Upper lobe of left lung (tissue), 6 donors: ENCODE results near the gene KLK2. TPM values are rescaled to one million over a fixed set of nuclear protein-coding genes. Genes with fewer than 3 reads are reported as not detected.

Source experiments
- ATAC-seq, 2 donors: fragments of 200-7000 bp; cut with Tn5 transposase; one replicate each; pipeline ENCODE4 v1.9.1; 2022; ENCODE audit warnings: mild to moderate bottlenecking in 2 of 2, moderate library complexity in 2 of 2; ENCODE audit not compliant: low FRiP score in 2 of 2
- DNase-seq, 2 donors: peaks; one replicate each; pipeline ENCODE4 v3.0.0-alpha.2; 2019 to 2020
- H3K27ac ChIP-seq, 4 donors: fragments of 200-600 bp; sonication (generic); one replicate each; pipeline ENCODE4 v1.5.1; 2016 to 2019
- H3K27me3 ChIP-seq, 4 donors: fragments of 200-600 bp; sonication (generic); one replicate each; pipeline ENCODE4 v1.5.1; 2017 to 2019
- H3K36me3 ChIP-seq, 4 donors: fragments of 200-600 bp; sonication (generic); one replicate each; pipeline ENCODE4 v1.5.1; 2016 to 2019
- H3K4me1 ChIP-seq, 4 donors: fragments of 200-600 bp; sonication (generic); one replicate each; pipeline ENCODE4 v1.5.1; 2018 to 2019
- H3K4me3 ChIP-seq, 4 donors: fragments of 200-600 bp; sonication (generic); one replicate each; pipeline ENCODE4 v1.5.1; 2017 to 2019; ENCODE audit warnings: mild to moderate bottlenecking in 2 of 4, moderate library complexity in 1 of 4
- H3K9me3 ChIP-seq, 4 donors: fragments of 200-600 bp; sonication (generic); one replicate each; pipeline ENCODE4 v1.5.1; 2018 to 2019
- CTCF ChIP-seq, 6 experiments: fragments of 450-650 bp in 4 of 6; fragments of 200-600 bp in 2 of 6; sonication (generic) in 2 of 6; IDR thresholded peaks; one replicate each; pipeline ENCODE4 v1.5.1; 2016 to 2019; ENCODE audit warnings: antibody characterized with exemption in 6 of 6
- EP300 ChIP-seq, 4 donors: sonication (generic); formaldehyde crosslinking; IDR thresholded peaks; one replicate each; pipeline ENCODE4 v1.5.1; 2017; ENCODE audit warnings: antibody characterized with exemption in 4 of 4, control low read depth in 2 of 4
- POLR2A ChIP-seq, 4 donors: fragments of 450-650 bp; IDR thresholded peaks; one replicate each; pipeline ENCODE4 v1.5.1; 2016 to 2017; ENCODE audit warnings: antibody characterized with exemption in 4 of 4, mild to moderate bottlenecking in 2 of 4
- POLR2AphosphoS5 ChIP-seq, 2 donors: sonication (generic); formaldehyde crosslinking; IDR thresholded peaks; one replicate each; pipeline ENCODE4 v1.5.1; 2017; ENCODE audit warnings: antibody characterized with exemption in 2 of 2
- WGBS, 2 donors: methylation state at CpG; one replicate each; pipeline ENCODE4 v1.1.5; 2017 to 2018; 5-methylcytosine and 5-hydroxymethylcytosine counted together
- total RNA-seq, 6 donors: library from RNA; depleted of rRNA in 4 of 6; stranded (reverse); fragments of >200 nt in 4 of 6; gene quantifications; one replicate each; pipeline versions ENCODE4 v1.1.0 to v1.2.1, GENCODE V29; 2016 to 2021
- donor health status: DM: no; HTN: no; CAD: no; lungs with moderate emphysema.
- donor health status: DM: no; HTN: yes; CAD: no; lungs with severe emphysema.

KLK2 gene
- total RNA-seq, 6 donors from 2014 or later: not detected

- Histone ChIP-seq H3K4me3 (no peak overlapping the region), H3K4me1 (peaks cover 0 to 9% (median 6%) of the 10 kb centered on the region in 4 donors), H3K27me3 (peaks cover 0 to 30% (median 12%) of the 10 kb centered on the region in 4 donors), H3K9me3 (no peaks in the 10 kb centered on the region), H3K27ac (no peak overlapping the region), H3K36me3 (no peaks in the 10 kb centered on the region)
- no peak for ATAC-seq
- no peak for TF ChIP-seq POLR2AphosphoS5 (IDR thresholded peaks at IDR 0.05)
- no peak for TF ChIP-seq CTCF (IDR thresholded peaks at IDR 0.05)
- no peak for TF ChIP-seq EP300 (IDR thresholded peaks at IDR 0.05)
- TF ChIP-seq POLR2A (IDR thresholded peaks at IDR 0.05): no peak
- peak in 1 of 2 donors; percentile 70 for DNase-seq
- 54 to 68% methylated on average over 14 to 25 of the region's 25 CpGs for WGBS, 2 donors
Observed at GRCh38 chr19:50908336-50908735, 35.1 kb downstream of the KLK2 start.

GRCh38 chr19:50909240-50910070 lies 36.2 kb downstream of the KLK2 start:
- Histone ChIP-seq H3K27me3 (peaks cover 0 to 30% (median 12%) of the 10 kb centered on the region in 4 donors), H3K9me3 (no peaks in the 10 kb centered on the region), H3K27ac (no peak overlapping the region), H3K4me3 (peak overlapping the region in 1 of 4 donors; percentile 11), H3K36me3 (no peaks in the 10 kb centered on the region), H3K4me1 (peaks cover 0 to 9% (median 6%) of the 10 kb centered on the region in 4 donors)
- DNase-seq (peak; percentile 39 to 79), ATAC-seq (peak; percentile 48 to 67)
- 4 to 5% methylated on average over 9 to 26 of the region's 36 CpGs for WGBS, 2 donors
- TF ChIP-seq EP300 (IDR thresholded peaks at IDR 0.05) (no peak), CTCF (IDR thresholded peaks at IDR 0.05) (no peak), POLR2AphosphoS5 (IDR thresholded peaks at IDR 0.05) (no peak), POLR2A (IDR thresholded peaks at IDR 0.05) (no peak)

- no peak for DNase-seq
- Histone ChIP-seq H3K4me3 (no peak overlapping the region), H3K36me3 (no peaks in the 10 kb centered on the region), H3K27ac (no peak overlapping the region), H3K4me1 (peaks cover 0 to 9% (median 6%) of the 10 kb centered on the region in 4 donors), H3K9me3 (no peaks in the 10 kb centered on the region), H3K27me3 (peaks cover 0 to 30% (median 12%) of the 10 kb centered on the region in 4 donors)
- no peak for TF ChIP-seq CTCF (IDR thresholded peaks at IDR 0.05)
- TF ChIP-seq POLR2AphosphoS5 (IDR thresholded peaks at IDR 0.05): no peak
- TF ChIP-seq EP300 (IDR thresholded peaks at IDR 0.05): no peak
- no peak for TF ChIP-seq POLR2A (IDR thresholded peaks at IDR 0.05)
- ATAC-seq: no peak
- WGBS, 2 donors: 51 to 52% methylated on average over 4 of the region's 4 CpGs
Observed at GRCh38 chr19:50910722-50911121, 37.5 kb downstream of the KLK2 start.

- no peak for TF ChIP-seq POLR2A (IDR thresholded peaks at IDR 0.05)
- no peak for TF ChIP-seq POLR2AphosphoS5 (IDR thresholded peaks at IDR 0.05)
- TF ChIP-seq CTCF (IDR thresholded peaks at IDR 0.05): no peak
- no peak for TF ChIP-seq EP300 (IDR thresholded peaks at IDR 0.05)
- ATAC-seq (peak in 1 of 2 donors; percentile 25), DNase-seq (no peak)
- H3K4me3 ChIP-seq: no peak within 1 kb of the TSS
- 57 to 62% methylated on average over 9 of the region's 9 CpGs for WGBS, 2 donors
- peaks cover 0 to 30% (median 12%) of the 10 kb centered on the region in 4 donors for H3K27me3 ChIP-seq
- H3K27ac ChIP-seq: no peak within 1 kb of the TSS
- no peaks in the 10 kb centered on the region for H3K9me3 ChIP-seq
- H3K4me1 ChIP-seq: peaks cover 0 to 9% (median 6%) of the 10 kb centered on the region in 4 donors
- H3K36me3 ChIP-seq: no peaks in the 10 kb centered on the region
Observed at GRCh38 chr19:50911206-50912101, 38.2 kb downstream of the KLK2 start, which contains the start of gene KLK4. KLK4 (minus strand) TSS chr19:50911395; CDS start chr19:50910738, 657 bp downstream.
